ENCODE measurements around the gene SPACA9. TPM values are rescaled to one million over a fixed set of nuclear protein-coding genes. Genes with fewer than 3 reads are reported as not detected.

Gene SPACA9
- polyA plus RNA-seq, 4 donors = 8.8 to 11.6 (median 9.5) TPM

DNA sequence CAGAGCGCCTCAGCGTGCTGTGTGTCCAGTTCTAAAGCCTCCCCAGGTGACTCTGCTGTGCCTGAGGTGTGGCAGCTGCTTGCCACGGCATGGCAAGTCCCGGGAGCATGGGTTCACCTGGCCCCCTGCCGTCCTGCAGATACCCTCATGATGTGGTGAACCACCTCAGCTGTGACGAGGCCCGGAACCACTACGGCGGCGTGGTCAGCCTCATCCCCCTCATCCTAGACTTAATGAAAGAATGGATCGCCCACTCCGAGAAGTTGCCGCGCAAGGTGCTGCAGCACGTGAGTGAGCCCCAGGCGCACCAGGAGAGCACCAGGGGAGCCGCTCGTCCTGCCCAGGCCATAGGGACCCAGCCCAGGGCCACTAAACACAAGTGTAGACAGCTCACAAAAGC is 9.5 kb downstream of the SPACA9 start:
- DNase-seq (ENCODE audit: low read depth in 4 of 4, low spot score in 2 of 4) = no peak

DNA sequence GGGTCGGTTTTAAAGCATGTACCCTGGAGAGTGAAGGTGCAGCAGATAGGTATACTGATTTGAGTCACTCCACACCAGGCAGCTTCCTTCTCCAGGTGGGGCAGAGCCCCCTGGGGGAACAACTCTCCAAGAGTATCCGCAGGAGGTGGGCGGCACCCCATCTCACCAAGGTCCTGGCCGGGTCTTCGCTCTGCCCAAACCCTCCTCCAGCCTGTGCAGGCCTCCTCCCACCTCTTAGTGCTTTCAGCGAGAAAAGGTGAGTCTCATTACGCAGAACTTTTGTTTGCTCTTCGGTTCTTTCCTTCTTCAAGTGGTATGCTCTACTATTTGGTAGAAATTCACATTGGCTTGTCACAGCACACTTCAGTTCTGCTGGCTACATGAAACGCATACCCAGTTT is 13.7 kb downstream of the SPACA9 start:
- DNase-seq (ENCODE audit: low read depth in 4 of 4, low spot score in 2 of 4) = no peak

DNA sequence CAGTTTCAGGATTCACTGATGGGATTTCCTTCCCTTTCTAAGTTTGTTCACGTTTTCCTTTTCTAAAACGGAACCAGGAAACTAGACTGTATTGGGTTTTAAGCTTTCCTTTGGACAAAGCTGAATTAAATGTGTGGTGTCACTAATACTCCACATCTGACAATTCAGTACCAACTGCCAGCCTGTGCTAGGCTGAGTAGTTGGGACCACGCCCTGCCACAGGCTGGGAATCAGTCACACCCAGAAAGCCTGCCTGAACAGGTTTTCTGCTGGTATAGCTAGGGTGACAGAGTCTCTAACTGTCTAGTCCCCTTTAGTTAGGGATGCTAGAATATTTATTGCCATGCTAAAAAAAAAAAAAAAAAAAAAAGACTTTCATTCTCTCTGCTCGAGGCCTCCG is 15.6 kb downstream of the SPACA9 start:
- DNase-seq (ENCODE audit: low read depth in 4 of 4, low spot score in 2 of 4) = no peak

DNA sequence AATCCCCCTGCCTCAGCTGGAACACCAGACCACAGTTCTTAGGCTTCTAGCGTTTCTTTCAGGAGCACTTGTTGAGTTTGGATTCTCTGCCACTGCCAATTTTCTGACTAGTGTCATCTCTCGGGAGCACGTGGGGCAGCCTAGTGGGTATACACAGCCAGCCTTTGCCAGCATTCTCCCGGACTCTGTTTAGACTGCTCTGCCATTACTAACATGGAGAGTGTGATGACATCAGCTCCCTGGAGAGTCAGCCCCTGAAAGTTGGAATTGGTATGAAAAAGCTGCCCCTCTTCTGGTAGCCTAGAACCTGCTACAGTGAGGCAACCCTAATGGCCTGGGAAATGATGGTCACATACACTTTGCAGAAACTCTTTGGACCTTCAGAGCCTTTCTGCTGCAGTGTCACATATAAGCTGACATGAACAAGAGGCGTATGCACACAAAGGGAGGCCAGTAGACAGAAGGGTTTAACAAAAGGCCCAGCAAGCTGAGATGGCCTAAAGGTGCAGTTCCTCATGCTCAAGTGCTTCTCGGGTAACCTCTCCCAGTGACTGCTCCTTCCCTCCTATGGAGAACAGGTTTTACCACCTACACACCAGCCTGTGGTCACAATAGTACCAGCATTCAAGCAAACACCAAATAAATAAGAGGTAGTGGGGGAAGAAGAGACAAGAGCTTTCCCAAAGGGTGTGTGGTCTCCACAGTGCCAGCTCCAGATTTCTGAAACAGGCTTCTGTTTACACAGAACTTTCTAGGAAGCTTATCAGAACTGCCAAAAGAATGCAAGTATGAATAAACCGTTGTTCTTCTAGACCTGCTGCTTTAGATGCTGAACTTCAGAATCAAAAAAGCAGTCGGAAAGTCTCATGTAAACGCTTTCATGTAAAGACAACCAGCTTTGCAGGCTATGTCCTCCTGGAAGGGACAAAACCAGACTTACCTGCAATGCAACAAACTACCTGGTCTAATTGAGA is 16.5 kb downstream of the SPACA9 start:
- no peak for DNase-seq (ENCODE audit: low read depth in 4 of 4, low spot score in 2 of 4)

DNA sequence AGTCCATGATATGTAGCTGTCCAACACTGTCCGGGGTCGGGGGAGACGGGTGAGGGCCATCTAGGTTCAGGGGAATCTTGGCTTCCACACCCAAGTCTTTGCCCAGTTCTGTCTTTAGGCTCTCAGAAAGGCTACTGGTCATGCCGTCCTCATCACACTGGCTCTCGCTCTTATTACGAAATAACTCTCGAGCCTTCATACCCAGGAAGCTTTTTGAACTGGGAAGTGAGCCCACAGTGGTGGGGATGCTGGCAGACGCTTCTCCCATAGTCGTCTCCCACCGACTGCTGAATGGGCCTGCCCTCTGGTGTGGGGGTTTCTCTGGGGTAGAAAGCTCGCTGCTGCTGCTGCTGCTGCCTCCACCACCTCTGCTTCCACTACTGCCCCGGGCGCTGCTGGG is 17.6 kb downstream of the SPACA9 start:
- DNase-seq (ENCODE audit: low read depth in 4 of 4, low spot score in 2 of 4) = no peak

DNA sequence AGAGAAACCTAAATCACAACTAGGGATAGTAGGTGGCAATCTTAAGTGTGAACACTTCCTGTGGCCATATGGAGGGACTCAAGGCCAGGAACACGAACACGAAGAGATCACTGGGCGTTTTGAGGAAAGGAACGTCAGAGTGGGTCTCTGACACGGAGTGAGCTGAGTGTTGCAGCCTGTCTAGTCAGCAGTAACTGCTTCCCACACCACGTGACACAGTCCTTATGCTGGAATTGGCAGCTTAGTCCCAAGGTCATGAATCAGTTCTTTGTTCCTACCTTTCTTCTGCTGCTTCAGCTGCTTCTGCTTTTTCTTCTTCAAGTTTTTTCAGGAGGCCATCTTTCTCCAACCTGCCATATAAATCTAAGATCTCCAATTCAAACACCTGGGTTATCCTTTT is 18.2 kb downstream of the SPACA9 start:
- DNase-seq (ENCODE audit: low read depth in 4 of 4, low spot score in 2 of 4) = no peak

DNA sequence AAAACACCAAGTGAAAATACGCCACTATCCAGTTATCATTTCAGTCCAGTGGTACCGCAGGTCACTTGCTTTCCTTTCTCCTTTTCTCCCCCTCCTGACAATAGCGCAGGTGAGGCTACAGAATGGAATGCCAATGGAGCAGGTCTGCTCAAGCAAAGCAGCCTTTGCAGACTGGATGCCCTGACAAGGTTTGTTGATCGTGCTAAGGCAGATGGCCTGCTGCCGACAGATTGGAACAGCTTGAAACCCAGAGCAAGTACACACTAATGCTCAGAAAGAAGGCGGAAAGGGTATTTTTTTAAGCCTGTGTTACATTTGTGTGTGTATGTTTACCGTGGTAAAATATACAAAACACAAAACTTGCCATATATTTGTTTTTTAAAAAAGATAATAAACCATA is 19.4 kb downstream of the SPACA9 start:
- DNase-seq (ENCODE audit: low read depth in 4 of 4, low spot score in 2 of 4) = no peak

DNA sequence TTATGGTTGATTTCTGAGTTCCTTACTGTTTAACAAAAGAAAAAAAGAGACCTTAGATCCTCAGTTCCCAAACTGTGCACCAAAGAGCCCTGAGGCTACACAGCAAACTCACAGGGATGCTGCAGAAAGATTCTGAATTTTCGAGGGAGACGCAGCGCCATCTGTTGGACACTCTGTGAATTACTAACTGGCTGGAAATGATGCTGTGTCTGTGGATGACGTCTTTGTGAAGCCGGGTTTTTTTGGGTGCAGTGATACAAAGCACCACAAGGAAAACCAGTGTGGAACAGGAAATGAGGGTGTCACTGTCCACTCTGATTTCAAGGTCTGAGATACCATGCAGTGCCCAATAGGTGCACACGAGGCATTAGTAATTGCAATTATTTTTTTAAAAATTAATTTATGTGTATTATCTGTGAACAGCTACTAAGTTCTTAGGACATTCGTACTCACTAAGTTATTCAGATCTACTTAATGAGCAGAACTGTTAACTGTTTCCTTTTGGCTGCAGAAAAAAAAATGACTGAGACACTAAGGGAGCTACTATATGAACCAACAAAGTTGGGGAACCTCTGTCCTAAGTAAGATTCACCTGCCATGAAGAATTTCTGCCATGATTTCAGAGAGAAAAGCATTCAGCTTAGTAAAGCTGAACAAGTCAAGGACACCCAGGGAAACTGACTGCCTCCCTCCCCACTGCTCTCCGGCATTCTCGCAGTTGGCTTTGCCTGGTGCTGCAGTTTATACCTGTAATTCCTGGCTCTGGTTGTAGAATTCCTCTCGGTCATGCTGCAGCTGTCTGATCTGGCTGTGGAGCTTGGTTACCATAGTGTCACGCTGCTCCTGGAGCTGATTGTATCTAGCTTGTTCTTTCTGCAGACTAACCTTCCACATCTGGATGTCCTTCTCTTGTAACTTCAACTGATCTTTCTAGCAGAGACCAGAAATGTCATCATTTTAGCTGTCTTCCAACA is 23.4 kb downstream of the SPACA9 start:
- DNase-seq (ENCODE audit: low read depth in 4 of 4, low spot score in 2 of 4) = peak; percentile 13 to 66 (median 44)

DNA sequence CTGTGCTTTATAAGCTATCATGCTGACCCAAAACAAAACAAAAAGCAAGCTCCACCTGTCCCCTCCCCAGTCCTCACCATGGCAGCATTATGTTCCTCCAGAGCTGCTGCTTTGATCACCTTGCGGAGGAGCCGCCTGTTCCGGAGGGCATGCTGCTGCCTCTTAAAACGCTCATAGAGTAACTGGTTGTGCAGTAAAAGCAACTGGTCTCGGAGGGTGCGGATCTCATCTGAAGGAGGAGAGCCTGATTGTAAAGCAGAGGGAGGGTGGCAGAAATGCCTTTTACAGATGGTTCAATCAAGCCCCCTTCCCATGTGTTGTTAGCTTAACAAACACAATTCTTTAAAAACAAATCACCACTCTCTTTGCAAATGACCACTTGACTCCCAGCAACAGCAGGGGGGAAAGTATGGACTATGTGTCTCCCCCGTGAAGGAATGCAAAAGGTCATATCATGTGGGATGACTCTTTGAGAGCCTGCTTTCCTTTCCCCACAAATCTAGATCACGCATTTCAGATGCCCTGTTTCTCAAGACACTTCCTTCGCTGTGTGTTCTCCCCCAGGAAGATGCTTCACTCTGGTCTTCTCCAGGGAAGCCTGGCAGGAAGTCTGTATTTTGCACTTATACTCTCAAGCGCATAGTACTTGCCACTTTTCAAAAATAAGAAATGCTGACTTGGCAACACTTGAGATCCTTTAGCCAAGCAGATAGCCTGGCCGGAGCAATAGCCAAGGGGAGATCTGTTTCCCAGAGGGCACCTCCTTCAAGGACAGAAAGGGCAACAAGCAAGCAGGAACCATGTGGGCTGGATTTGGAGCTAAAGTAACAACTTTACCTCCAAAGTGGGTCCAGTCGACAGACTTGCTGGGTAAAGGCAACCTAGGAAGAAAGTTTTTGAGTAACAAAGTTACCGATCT is 25.1 kb downstream of the SPACA9 start:
- no peak for DNase-seq (ENCODE audit: low read depth in 4 of 4, low spot score in 2 of 4)

DNA sequence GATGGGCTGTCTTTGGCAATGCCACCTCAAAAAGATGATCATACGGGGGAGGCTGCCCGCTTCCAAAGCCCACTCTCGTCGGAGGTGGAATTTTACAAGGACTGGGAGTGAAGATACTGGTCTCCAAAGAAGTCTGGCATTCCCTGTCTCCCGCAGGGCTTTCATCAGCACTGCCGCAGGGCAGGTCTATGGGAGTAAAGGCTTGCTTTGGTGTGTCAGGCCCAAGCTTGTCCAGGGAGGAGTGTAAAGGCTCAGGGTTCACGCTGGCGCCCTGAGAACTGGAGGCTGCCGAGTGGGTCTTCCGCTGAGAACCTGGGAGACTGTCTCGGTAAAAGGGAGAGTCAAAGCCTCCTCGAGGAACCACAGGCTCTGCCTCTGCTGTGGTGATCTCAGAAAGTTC is 27.0 kb downstream of the SPACA9 start:
- no peak for DNase-seq (ENCODE audit: low read depth in 4 of 4, low spot score in 2 of 4)

DNA sequence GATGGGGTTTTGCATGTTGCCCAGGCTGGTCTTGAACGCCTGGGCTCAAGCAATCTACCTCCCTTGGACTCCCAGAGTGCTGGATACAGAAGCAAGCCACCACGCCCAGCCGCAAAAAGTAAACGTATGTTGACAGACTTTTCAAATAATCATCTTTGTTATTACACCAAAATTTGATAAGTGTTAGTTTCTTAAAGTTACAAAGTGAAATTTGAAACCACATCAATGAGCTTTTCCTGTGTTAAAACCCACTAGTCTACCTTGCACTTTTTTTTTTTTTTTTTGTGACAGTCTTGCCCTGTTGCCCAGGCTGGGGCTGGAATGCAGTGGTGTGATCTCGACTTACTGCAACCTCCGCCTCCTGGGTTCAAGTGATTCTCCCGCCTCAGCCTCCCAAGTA is 29.9 kb downstream of the SPACA9 start:
- DNase-seq (ENCODE audit: low read depth in 4 of 4, low spot score in 2 of 4) = no peak

DNA sequence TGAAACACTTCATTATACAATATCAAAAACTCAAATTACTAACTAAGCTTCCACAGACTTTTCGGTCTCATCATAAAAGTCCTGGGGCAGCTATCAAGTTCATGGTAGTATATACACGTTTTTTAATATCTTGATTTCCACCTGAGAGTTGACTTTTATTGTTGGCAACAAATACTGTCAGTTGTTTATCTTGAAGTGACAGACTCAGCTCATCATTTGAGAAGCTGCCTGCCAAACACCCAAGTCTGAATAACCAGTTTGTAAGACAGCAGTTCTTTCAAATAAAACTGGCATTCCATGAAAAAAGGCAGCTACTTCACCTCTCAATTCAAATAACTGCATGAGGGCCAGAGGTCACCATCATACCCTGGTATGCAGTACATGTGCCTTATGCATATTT is 30.6 kb downstream of the SPACA9 start:
- no peak for DNase-seq (ENCODE audit: low read depth in 4 of 4, low spot score in 2 of 4)

DNA sequence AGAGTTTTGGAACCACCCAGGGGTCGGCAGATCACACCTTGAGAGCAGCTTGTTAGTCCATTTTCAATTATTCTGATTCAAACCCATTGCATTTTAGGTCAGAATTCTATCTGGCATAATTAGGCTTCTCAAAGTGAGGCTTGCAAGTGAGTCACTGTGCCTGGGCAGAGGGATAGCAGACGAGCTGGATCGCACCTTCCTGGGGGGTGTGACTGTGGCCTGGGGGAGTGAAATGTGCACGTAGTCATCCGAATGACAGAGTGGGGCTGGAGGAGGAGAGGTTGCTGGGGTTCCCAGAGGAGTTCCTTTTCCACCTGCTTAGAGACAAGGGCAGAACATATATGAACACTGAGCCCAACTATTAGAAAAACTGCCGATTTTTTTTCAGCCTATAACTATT is 31.7 kb downstream of the SPACA9 start:
- no peak for DNase-seq (ENCODE audit: low read depth in 4 of 4, low spot score in 2 of 4)

DNA sequence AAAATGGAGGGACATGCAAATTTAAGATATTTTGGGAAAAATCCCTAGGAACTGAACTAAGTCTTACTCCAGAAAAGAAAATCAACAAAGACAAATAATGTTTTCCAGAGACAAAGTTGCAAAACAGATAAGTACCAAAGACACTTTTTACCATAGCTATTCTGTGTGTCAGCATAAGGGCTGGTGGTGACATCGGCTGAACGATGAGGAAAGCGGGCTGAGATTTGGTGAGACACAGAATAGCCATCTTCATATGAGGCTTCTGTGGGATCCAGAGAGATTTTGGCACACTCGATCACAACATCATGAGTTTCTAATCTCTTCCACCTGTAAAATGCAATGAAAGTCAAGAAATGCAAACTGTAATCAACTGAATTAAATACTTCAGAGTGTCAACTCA is 33.4 kb downstream of the SPACA9 start:
- DNase-seq (ENCODE audit: low read depth in 4 of 4, low spot score in 2 of 4) = no peak

DNA sequence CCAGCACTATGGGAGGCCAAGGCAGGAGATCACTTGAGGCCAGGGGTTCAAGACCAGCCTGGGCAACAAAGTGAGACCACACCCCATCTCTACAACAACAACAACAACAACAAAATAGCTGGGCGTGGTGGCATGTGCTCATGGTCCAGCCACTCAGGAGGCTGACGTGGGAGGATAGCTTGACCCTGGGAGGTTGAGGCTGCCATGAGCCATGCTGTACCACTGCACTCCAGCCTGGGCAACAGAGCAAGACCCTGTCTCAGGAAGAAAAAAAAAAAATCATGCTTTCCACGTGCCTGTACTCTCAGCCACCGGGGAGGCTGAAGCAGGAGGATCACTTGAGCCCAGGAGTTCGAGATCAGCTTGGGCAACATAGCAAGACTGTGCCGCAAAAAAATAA is 36.2 kb downstream of the SPACA9 start:
- DNase-seq (ENCODE audit: low read depth in 4 of 4, low spot score in 2 of 4) = no peak

DNA sequence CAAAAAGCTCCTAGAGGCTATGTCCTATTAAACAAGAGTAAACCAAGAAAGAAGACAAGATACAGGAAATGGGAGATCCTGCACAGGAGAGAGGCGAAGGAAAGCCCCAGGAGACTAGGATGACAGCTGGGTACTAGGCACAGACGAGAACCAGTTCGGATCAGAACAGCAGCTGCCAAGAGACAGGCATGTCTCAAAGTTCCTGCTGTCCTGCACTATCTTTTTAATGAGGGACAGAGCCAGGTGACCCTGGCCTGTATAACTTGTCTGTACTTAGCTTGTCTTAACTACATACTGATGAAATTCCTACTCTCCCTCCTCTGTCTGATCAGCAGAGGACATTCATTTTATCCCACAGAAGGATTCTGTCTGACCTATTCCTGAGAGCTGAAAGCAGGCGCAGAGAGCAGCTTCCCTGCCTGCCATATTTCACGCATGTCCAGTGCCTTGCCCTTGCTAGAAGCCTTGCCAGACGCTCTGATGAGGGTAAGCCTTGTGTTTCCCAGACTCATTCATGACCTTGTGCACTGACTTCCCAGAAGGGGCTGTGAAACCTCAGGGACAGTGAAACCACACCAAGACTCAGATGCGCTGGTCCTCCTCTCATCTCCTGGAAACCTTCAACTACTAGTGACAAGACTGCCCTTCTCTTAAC is 41.0 kb downstream of the SPACA9 start:
- no peak for DNase-seq (ENCODE audit: low read depth in 4 of 4, low spot score in 2 of 4)

DNA sequence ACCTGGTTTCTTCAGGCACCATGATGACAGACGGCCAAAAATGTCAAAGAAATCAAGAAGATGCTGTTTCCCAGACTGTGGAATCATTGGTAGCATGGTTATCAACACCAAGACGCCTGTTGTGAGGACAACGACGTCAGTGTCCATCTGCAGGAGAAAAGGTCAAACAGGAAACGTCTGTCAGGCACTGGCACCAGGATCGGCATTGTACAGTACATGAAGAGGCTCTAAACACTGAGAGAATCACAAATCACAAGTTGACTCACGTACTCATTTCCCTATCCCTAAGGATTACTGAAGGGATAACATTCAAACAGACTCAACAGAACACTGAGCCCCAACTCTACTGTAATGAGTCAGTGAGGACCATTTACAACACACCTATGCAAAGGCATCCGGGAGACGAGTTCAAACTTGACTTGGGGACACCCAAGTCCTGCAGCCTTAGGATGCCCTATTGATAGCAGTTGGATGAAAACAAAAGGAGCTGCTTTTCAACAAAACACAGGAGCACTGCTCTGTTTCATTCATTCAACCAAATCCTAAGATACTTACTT is 44.7 kb downstream of the SPACA9 start:
- DNase-seq (ENCODE audit: low read depth in 4 of 4, low spot score in 2 of 4) = no peak

DNA sequence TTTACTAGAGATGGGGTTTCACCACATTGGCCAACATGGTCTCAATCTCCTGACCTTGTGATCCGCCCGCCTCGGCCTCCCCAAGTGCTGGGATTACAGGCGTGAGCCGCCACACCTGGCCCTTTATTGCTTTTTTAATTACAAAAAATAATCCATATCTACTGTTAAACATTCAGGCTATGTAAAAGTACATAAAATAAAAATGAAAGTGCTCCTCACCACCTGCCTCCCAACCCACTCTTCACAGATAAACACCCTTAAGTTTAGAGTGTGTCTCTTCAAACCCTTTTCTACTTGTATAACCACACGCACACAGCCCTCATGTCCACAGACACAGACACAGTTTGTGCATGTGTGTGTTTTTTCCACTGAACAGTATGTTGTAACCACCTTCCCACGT is 49.0 kb downstream of the SPACA9 start:
- no peak for DNase-seq (ENCODE audit: low read depth in 4 of 4, low spot score in 2 of 4)

DNA sequence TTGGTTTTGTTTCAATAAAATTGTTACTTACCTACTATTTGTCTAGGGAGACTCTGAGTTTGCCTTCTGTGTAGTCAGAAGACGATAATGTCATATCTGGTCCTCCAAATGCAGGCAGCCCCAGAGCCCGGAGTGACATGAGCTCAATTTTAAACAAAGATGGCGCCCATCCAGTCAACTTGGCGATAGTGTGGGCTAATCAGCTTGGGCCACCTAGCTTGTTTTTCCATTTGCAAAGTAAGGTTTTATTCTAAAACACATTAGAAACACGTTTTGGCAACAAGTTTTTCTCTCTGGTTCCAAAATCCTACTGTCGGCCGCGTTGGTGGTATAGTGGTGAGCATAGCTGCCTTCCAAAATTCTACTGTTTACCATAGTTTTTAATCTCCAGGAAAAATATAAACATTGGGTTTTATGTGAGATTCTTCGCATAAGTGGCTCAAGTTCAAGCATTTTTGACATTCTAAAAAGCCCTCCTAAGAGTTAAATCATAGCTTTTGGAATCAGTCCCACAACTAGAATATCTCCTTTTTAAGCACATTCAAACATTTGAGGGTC is 52.6 kb downstream of the SPACA9 start:
- no peak for DNase-seq (ENCODE audit: low read depth in 4 of 4, low spot score in 2 of 4)
